ENCODE data around the gene GLIPR2.

GLIPR2 gene

GRCh38 chr9:36204906-36205547, 68.5 kb downstream of the GLIPR2 start:
- no peak for TF ChIP-seq EGR1 (IDR thresholded peaks at IDR 0.05)
- TF ChIP-seq TAF1 (IDR thresholded peaks at IDR 0.05; ENCODE audit: low read depth), result no peak
- no peak for TF ChIP-seq TEAD4 (IDR thresholded peaks at IDR 0.05)
- no peak for TF ChIP-seq TCF12 (IDR thresholded peaks at IDR 0.05; ENCODE audit: low read depth)
- TF ChIP-seq FOXM1 (IDR thresholded peaks at IDR 0.05; ENCODE audit: borderline replicate concordance, low read depth), result no peak
- TF ChIP-seq EP300 (IDR thresholded peaks at IDR 0.05; ENCODE audit: borderline replicate concordance), result no peak
- no peak for TF ChIP-seq REST (IDR thresholded peaks at IDR 0.05; ENCODE audit: low read depth)
- no peak for TF ChIP-seq MAX (IDR thresholded peaks at IDR 0.05)

GRCh38 chr9:36207016-36207415, 70.5 kb downstream of the GLIPR2 start:
- TF ChIP-seq USF1 (IDR thresholded peaks at IDR 0.05) (no peak), TCF12 (IDR thresholded peaks at IDR 0.05; ENCODE audit: low read depth) (no peak), REST (IDR thresholded peaks at IDR 0.05; ENCODE audit: low read depth) (no peak), RAD21 (IDR thresholded peaks at IDR 0.05; ENCODE audit: low read depth) (no peak), FOXM1 (IDR thresholded peaks at IDR 0.05; ENCODE audit: borderline replicate concordance, low read depth) (no peak), EP300 (IDR thresholded peaks at IDR 0.05; ENCODE audit: borderline replicate concordance) (no peak), CEBPB (IDR thresholded peaks at IDR 0.05) (no peak), EGR1 (IDR thresholded peaks at IDR 0.05) (no peak), YY1 (IDR thresholded peaks at IDR 0.05; ENCODE audit: low read depth) (no peak), CREB1 (IDR thresholded peaks at IDR 0.05; ENCODE audit: low read depth) (no peak)

- no peak for TF ChIP-seq FOXM1 (IDR thresholded peaks at IDR 0.05; ENCODE audit: borderline replicate concordance, low read depth)
Observed at GRCh38 chr9:36207546-36208012, 71.0 kb downstream of the GLIPR2 start.

- no peak for TF ChIP-seq REST (IDR thresholded peaks at IDR 0.05; ENCODE audit: low read depth)
- TF ChIP-seq TCF12 (IDR thresholded peaks at IDR 0.05; ENCODE audit: low read depth), result no peak
- TF ChIP-seq USF1 (IDR thresholded peaks at IDR 0.05), result no peak
Observed at GRCh38 chr9:36208521-36209253, 72.2 kb downstream of the GLIPR2 start.

- TF ChIP-seq TCF12 (IDR thresholded peaks at IDR 0.05; ENCODE audit: low read depth) (no peak), MAX (IDR thresholded peaks at IDR 0.05) (no peak), FOXM1 (IDR thresholded peaks at IDR 0.05; ENCODE audit: borderline replicate concordance, low read depth) (no peak), EP300 (IDR thresholded peaks at IDR 0.05; ENCODE audit: borderline replicate concordance) (no peak), YY1 (IDR thresholded peaks at IDR 0.05; ENCODE audit: low read depth) (no peak), NFIC (IDR thresholded peaks at IDR 0.05) (no peak), ZBTB7A (IDR thresholded peaks at IDR 0.05; ENCODE audit: low read depth) (no peak), REST (IDR thresholded peaks at IDR 0.05; ENCODE audit: low read depth) (no peak), USF1 (IDR thresholded peaks at IDR 0.05) (no peak), TEAD4 (IDR thresholded peaks at IDR 0.05) (no peak), CREB1 (IDR thresholded peaks at IDR 0.05; ENCODE audit: low read depth) (no peak), TAF1 (IDR thresholded peaks at IDR 0.05; ENCODE audit: low read depth) (no peak), RAD21 (IDR thresholded peaks at IDR 0.05; ENCODE audit: low read depth) (no peak), EGR1 (IDR thresholded peaks at IDR 0.05) (no peak), CEBPB (IDR thresholded peaks at IDR 0.05) (no peak)
Observed at GRCh38 chr9:36210722-36211121, 74.2 kb downstream of the GLIPR2 start.
